ENCODE data around the gene ABCC10.

DNA sequence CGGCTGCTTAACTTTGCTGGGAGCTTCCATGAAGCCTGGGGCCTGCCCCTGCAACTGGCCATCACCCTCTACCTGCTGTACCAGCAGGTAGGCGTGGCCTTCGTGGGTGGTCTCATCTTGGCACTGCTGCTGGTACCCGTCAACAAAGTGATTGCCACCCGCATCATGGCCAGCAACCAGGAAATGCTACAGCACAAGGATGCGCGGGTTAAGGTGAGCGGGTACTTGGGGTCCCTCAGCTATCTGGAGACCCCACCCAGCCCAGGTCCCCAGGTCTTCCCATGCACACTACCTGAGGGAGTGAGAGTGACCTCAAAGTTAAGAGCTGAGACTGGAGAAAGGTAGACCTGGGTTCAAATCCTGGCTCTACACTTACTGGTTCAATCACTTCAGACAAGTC is 5.8 kb downstream of the ABCC10 start:
- no peak for TF ChIP-seq POLR2AphosphoS5 (IDR thresholded peaks at IDR 0.05; ENCODE audit: borderline replicate concordance, low read depth, low read length)
- TF ChIP-seq EZH2 (IDR thresholded peaks at IDR 0.05) = no peak
- no peak for TF ChIP-seq FOXP2 (optimal IDR thresholded peaks at IDR 0.05; ENCODE audit: control extremely low read depth, extremely low read length, insufficient read depth)

All from SK-N-MC (cell line).